HG03045 (cell line): ENCODE results near the gene DNAAF1.
A peak's percentile ranks its signal among the peaks of the same experiment; 100 is the strongest.
"Not testable (repeated sequence)": the region's sequence is repeated elsewhere in the genome, so short reads cannot be mapped to it uniquely, and the experiment has no call there.

Experiments
- ATAC-seq: cut with Tn5 transposase; IDR thresholded peaks from one replicate; pipeline ENCODE4 v1.9.1; 2021; ENCODE audit warnings: mild to moderate bottlenecking, moderate library complexity; ENCODE audit not compliant: unreplicated experiment

DNAAF1 gene

GRCh38 chr16:84182680-84183571 is 37.8 kb downstream of the DNAAF1 start:
- no peak for ATAC-seq

GRCh38 chr16:84183572-84183875 is 38.4 kb downstream of the DNAAF1 start:
- no peak for ATAC-seq

- ATAC-seq = no peak
Observed at GRCh38 chr16:84183911-84184591, 38.9 kb downstream of the DNAAF1 start.

DNA sequence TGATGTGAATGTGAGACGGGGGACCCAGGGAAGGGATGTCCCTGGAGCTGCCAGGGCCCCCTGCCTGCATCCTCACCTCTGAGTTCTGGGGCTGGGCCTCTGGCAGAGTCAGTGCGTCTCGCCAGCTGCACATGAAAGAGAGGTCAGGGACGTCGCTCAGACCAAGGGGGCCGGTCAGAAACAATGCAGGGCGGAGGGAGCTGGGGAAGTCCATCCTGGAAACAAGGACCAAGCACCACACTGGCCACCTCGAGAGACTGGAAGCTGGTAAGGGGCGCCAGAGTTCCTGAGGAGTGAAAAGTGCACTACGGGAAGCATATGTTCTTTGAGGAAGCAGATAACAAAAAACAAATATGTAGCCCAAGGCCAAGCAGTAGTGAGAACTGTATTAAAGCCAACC is 39.7 kb downstream of the DNAAF1 start:
- ATAC-seq = no peak

DNA sequence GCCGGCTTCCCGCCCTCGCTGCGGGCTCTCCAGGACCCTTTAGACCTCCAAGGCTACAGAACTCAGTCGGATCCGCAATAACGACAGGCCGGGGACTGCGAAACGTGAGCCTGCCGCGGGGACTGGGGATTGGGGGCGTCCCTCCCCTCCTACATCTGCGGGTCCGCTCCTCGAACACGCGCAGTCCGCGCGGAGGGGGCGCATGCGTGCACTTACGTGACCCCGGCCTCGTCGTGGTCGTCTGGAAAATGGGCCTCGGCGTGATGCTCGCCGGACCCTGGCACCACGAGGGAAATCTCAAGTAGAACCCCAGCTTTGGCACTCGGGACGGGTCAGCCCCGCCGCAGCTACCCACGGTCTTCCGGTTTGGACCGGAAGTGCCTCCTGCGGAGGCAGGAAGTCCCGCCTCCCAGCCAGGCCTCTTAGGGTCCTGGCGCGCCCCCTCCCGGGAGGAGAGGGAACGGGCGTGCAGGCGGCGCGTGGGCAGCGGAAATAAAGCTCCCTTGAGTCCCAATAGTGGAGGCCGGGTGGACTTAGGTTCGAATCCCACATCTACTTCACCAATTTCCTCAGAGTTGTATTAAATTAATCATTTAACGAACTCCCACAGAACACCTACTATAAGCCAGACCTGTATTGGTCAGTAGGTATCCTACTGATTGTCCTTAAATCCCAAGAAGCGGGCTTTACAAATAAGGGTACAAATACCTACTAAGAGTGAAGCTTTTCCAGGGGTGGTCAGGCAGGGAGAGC is 41.8 kb downstream of the DNAAF1 start, which contains the start of gene TAF1C:
Gene TAF1C (minus strand): TSS at position 373 of the 753 bp plus-strand sequence. CDS start 2,069 bp downstream, outside the sequence.
- ATAC-seq = peak; percentile 91

DNA sequence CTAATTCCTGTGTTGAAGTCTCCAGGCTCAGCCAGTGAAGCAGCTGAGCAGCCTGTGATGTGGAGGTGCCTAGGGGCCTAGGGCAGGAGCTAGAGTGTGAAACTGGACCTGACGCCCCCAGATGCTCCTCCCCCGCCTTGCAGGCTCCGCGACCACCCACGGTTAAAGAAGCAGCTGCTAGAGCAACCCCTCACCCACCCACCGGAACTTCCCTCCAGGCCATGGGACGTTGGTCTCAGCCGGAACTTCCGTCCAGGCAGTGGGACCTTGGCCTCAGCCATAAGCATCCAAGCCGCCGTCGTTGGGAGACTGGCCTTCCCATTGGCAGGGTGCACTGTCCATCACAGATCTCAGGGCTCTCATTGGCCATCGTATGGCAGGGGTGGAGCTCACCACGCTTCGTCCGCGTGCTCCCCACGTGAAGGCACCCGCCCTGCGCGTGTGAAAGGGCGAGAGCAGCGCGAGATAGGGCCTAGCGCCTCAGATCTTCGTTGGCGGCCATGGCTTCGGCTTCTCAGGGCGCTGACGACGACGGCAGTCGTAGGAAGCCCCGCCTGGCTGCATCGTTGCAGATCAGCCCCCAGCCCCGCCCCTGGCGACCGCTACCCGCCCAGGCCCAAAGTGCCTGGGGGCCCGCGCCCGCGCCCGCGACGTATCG is 45.8 kb downstream of the DNAAF1 start, which contains the start of gene ADAD2:
Gene ADAD2 (plus strand): TSS at position 427 of the 658 bp plus-strand sequence. CDS start 74 bp downstream, at position 501.
- no peak for ATAC-seq

GRCh38 chr16:84191466-84191865 is 46.4 kb downstream of the DNAAF1 start:
- ATAC-seq = no peak

DNA sequence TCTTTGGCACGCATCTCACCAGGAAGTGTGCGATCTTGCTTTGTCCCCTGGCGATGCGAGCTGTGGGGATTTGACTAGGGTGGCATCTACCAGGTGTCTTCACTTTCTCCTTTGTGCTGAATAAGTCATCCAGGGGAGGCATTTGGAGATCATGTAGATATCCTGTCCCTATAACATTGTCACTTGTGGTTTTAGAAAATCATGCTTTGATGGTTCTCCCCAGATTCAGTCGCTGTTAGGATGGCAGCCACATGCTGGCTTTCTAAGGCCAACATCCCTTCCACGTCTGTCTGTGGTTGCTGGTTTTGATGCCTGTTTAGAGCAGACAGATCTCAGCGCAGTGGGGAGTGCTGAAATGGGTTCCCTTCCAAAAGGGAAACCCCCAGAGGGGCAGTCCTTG is 48.4 kb downstream of the DNAAF1 start:
- no peak for ATAC-seq

DNA sequence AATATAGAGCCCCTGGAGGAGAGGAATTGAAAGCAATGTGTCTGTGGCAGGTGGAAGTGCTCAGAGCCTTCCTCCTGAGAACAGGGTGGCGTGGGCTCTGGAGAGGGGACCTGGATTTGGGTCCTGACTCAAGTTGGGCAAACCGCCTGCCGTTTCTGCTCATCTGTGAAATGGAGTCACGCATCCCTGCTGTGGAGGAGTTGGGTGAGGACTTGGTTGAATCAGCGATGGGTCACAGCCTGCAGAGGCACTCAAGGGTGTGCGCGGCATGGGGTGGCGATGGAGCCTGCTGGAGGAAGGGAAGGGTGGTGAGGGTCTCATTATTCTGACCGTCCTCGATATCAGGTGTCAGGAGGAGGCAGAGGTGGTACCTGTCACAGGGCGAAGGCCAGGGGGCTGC is 48.9 kb downstream of the DNAAF1 start:
- ATAC-seq = no peak

DNA sequence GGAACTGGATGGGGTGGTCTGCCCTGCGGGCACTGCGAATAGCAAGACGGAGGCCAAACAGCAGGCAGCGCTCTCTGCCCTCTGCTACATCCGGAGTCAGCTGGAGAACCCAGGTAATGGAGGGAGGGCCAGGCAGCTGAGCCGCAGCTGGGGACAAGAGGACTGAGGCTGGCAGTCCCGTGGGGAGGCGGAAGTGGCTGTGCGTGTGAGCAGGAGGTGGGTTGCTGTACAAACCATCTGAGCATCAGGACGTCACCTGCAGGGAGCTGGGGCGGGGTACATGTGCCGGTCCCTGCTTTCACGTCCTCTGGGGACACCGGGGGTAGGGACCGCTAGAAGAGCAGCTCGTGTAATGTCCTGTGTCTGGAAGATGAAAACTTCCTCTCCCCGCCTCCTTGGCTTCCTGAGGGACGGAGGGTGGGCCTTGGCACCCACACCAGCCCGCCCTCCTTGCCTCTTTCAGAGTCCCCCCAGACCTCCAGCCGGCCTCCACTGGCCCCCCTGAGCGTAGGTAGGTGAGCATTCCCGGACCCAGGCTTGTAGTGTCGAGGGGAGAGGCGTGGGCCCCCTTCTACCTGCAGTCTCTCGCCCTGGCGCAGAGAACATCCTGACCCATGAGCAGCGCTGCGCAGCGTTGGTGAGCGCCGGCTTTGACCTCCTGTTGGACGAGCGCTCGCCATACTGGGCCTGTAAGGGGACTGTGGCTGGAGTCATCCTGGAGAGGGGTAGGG is 49.5 kb downstream of the DNAAF1 start:
- ATAC-seq = no peak

DNA sequence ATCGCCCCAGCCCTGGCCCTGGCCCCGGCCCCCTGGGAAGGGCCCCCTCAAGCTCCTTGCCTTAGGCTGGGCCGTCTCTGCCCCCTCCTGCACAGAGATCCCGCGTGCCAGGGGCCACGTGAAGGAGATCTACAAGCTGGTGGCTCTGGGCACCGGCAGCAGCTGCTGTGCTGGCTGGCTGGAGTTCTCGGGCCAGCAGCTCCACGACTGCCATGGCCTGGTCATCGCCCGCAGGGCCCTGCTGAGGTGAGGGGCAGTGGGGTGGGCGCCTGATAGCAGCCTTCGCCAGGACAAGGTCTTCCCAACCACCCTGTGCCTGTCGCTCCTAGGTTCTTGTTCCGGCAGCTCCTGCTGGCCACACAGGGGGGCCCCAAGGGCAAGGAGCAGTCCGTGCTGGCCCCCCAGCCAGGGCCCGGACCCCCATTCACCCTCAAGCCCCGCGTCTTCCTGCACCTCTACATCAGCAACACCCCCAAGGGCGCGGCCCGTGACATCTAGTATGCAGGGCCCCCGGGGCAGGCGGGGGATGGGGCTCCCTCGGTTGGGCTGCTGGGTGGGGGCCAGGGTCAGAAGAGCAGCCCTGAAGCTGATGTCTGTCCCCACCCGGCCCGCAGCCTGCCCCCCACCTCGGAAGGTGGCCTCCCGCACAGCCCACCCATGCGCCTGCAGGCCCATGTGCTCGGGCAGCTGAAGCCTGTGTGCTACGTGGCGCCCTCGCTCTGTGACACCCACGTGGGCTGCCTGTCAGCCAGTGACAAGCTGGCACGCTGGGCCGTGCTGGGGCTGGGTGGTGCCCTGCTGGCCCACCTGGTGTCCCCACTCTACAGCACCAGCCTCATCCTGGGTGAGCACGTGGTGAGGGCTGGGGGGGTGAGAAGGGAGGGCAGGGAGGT is 50.3 kb downstream of the DNAAF1 start:
- no peak for ATAC-seq

DNA sequence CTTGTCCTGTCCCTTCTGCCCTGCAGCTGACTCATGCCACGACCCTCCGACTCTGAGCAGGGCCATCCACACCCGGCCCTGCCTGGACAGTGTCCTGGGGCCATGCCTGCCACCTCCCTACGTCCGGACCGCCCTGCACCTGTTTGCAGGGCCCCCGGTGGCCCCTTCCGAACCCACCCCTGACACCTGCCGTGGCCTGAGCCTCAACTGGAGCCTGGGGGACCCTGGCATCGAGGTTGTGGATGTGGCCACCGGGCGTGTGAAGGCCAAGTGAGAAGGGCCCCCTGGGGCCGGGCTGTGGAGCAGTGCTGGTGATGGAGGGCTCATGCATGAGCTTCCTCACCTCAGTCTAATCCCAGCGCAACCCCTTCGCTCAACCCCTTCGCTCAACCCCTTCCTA is 51.0 kb downstream of the DNAAF1 start:
- ATAC-seq = no peak

DNA sequence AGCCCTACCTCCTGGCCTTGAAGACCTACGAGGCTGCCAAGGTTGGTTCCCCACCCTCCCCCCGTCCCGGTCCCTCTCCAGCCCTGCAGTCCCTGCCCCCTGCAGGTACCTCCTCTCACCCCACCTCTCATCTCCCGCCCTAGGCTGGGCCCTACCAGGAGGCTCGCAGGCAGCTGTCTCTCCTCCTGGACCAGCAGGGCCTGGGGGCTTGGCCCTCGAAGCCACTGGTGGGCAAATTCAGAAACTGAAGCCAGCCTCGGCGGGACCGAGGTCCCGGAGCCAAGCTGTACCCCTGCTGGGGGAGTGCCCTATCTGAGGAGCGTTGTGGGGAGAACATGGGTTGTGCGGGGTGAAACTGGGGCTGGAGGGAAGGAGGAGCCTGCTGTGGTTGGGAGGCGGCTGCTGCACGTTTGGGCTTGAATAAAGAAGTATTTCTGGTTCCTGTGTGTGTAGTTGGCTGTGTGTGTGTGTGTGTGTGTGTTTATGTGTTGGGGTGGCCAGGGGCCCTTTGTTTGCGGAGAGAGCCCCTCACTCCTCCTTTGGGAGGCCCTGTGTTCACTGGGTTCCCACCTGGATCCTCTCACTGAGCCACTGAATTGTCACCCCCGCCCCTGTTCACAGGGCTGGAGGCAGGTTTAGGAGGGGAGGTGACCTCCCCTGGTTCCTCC is 51.8 kb downstream of the DNAAF1 start:
- ATAC-seq = no peak

- no peak for ATAC-seq
Observed at GRCh38 chr16:84197466-84198128, 52.5 kb downstream of the DNAAF1 start.

GRCh38 chr16:84198401-84198800 is 53.3 kb downstream of the DNAAF1 start:
- no peak for ATAC-seq

GRCh38 chr16:84199097-84199496 is 54.0 kb downstream of the DNAAF1 start:
- no peak for ATAC-seq

DNA sequence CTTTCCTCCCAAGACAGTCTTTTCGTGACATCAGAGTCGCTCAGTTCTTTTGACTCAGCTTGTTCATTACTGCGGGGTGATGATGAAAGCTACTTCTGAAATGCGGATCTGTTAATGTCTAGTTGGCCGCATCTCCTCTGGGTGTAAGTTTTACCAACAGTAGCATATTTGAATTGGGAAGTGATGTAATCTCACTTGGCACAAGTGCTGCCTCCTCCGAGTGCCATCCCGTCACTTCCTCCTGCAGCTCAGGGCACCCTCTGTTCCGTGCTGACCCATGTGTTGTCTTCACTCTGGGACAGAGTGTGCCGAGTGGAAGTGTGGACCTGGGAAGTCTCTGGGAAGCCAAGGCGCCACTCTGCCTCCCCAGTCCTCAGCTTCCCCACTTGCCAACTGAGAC is 54.8 kb downstream of the DNAAF1 start:
- ATAC-seq = no peak

DNA sequence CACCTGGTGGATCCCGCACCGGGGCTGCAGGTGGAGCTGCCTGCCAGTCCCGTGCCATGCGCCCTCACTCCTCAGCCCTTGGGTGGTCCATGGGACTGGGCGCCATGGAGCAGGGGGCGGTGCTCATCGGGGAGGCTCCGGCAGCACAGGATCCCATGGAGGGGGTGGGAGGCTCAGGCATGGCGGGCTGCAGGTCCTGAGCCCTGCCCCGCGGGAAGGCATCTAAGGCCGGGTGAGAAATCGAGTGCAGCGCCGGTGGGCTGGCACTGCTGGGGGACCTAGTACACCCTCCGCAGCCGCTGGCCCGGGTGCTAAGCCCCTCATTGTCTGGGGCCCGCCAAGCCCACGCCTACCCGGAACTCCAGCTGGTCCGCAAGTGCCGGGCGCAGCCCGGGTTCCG is 59.4 kb downstream of the DNAAF1 start:
- not testable (repeated sequence) for ATAC-seq
